ENCODE measurements around the gene CAGE1. TPM values are rescaled to one million over a fixed set of nuclear protein-coding genes. Genes with fewer than 3 reads are reported as not detected.

CAGE1 gene
- total RNA-seq, 2 donors from 2014 or later: 0.26 TPM; not detected in 1

- intact Hi-C loops (cut with DNase I): loop anchor here (10.0 kb wide), 1 partner anchor 194 kb away; no protein-coding TSS in a partner anchor
- Histone ChIP-seq H3K4me3 (no peak overlapping the region), H3K4me1 (peaks cover 6% of the 10 kb centered on the region), H3K36me3 (replicated peaks in 1 of 2; ENCODE audit: insufficient read depth in 1 of 2, low read depth in 2 of 2) (peaks cover 0 to 10% of the 10 kb centered on the region in 2 donors), H3K9me3 (no peaks in the 10 kb centered on the region), H3K27me3 (no peaks in the 10 kb centered on the region), H3K27ac (no peak overlapping the region)
- ATAC-seq (no peak), DNase-seq (no peak)
- TF ChIP-seq POLR2A (IDR thresholded peaks at IDR 0.05): no peak
- TF ChIP-seq CTCF (IDR thresholded peaks at IDR 0.05): no peak
- WGBS, 2 donors: 94 to 100% methylated on average over 3 of the region's 3 CpGs
Measured at GRCh38 chr6:7421066-7421465, 31.5 kb upstream of the CAGE1 start.

- peaks cover 6% of the 10 kb centered on the region for H3K4me1 ChIP-seq
- no peak overlapping the region for H3K4me3 ChIP-seq
- H3K36me3 ChIP-seq (replicated peaks in 1 of 2; ENCODE audit: insufficient read depth in 1 of 2, low read depth in 2 of 2): peaks cover 0 to 18% of the 10 kb centered on the region in 2 donors
- intact Hi-C loops (cut with DNase I): loop anchor here (10.0 kb wide), 1 partner anchor 156 kb away; no protein-coding TSS in a partner anchor
- DNase-seq (no peak), ATAC-seq (no peak)
- WGBS, 2 donors: 32 to 46% methylated on average over 1 of the region's 1 CpG
- H3K27me3 ChIP-seq: no peaks in the 10 kb centered on the region
- no peaks in the 10 kb centered on the region for H3K9me3 ChIP-seq
- H3K27ac ChIP-seq: no peak overlapping the region
- TF ChIP-seq CTCF (IDR thresholded peaks at IDR 0.05) (no peak), POLR2A (IDR thresholded peaks at IDR 0.05) (no peak)
Measured at GRCh38 chr6:7419065-7419464, 29.5 kb upstream of the CAGE1 start.

- DNase-seq: no peak
- intact Hi-C loops (cut with DNase I): loop anchor here (10.0 kb wide), 1 partner anchor 156 kb away; no protein-coding TSS in a partner anchor
- Histone ChIP-seq H3K4me3 (no peak overlapping the region), H3K9me3 (no peaks in the 10 kb centered on the region), H3K27ac (no peak overlapping the region), H3K27me3 (no peaks in the 10 kb centered on the region), H3K4me1 (peaks cover 6% of the 10 kb centered on the region), H3K36me3 (replicated peaks in 1 of 2; ENCODE audit: insufficient read depth in 1 of 2, low read depth in 2 of 2) (peaks cover 0 to 18% of the 10 kb centered on the region in 2 donors)
- ATAC-seq: no peak
- TF ChIP-seq POLR2A (IDR thresholded peaks at IDR 0.05): no peak
- TF ChIP-seq CTCF (IDR thresholded peaks at IDR 0.05): no peak
- WGBS, 2 donors: 93 to 94% methylated on average over 6 of the region's 6 CpGs
Measured at GRCh38 chr6:7418238-7418905, 28.8 kb upstream of the CAGE1 start.

GRCh38 chr6:7417684-7418083 is 28.1 kb upstream of the CAGE1 start:
- Histone ChIP-seq H3K27ac (no peak overlapping the region), H3K4me3 (no peak overlapping the region), H3K36me3 (replicated peaks in 1 of 2; ENCODE audit: insufficient read depth in 1 of 2, low read depth in 2 of 2) (peaks cover 0 to 18% of the 10 kb centered on the region in 2 donors), H3K9me3 (no peaks in the 10 kb centered on the region), H3K27me3 (no peaks in the 10 kb centered on the region), H3K4me1 (peaks cover 6% of the 10 kb centered on the region)
- DNase-seq (no peak), ATAC-seq (no peak)
- TF ChIP-seq CTCF (IDR thresholded peaks at IDR 0.05) (no peak), POLR2A (IDR thresholded peaks at IDR 0.05) (no peak)
- intact Hi-C loops (cut with DNase I): loop anchor here (10.0 kb wide), 1 partner anchor 157 kb away; no protein-coding TSS in a partner anchor
- WGBS, 2 donors: 70 to 76% methylated on average over 2 of the region's 2 CpGs

GRCh38 chr6:7414811-7415210 is 25.3 kb upstream of the CAGE1 start:
- intact Hi-C loops (cut with DNase I): loop anchor here (10.0 kb wide), 1 partner anchor 160 kb away; no protein-coding TSS in a partner anchor
- WGBS, 2 donors: 91% methylated on average over 7 of the region's 7 CpGs
- H3K4me1 ChIP-seq: peaks cover 6% of the 10 kb centered on the region
- H3K27ac ChIP-seq: no peak overlapping the region
- no peak for TF ChIP-seq POLR2A (IDR thresholded peaks at IDR 0.05)
- no peak for TF ChIP-seq CTCF (IDR thresholded peaks at IDR 0.05)
- ATAC-seq (no peak), DNase-seq (no peak)
- H3K4me3 ChIP-seq: no peak overlapping the region
- no peaks in the 10 kb centered on the region for H3K27me3 ChIP-seq
- peaks cover 0 to 30% of the 10 kb centered on the region in 2 donors for H3K36me3 ChIP-seq (replicated peaks in 1 of 2; ENCODE audit: insufficient read depth in 1 of 2, low read depth in 2 of 2)
- H3K9me3 ChIP-seq: no peaks in the 10 kb centered on the region

Data from body of pancreas (tissue), 4 donors.